Measurements from ENCODE around the gene ZNF516. TPM values are rescaled to one million over a fixed set of nuclear protein-coding genes. Genes with fewer than 3 reads are reported as not detected.
"Not testable (repeated sequence)": the region's sequence is repeated elsewhere in the genome, so short reads cannot be mapped to it uniquely, and the experiment has no call there.

Gene ZNF516
- total RNA-seq, 4 donors from 2014 or later = 34.4 to 57.3 (median 39.5) TPM

- 95 to 98% methylated on average over 1 of the region's 1 CpG for WGBS, 2 donors
- no peak for DNase-seq (ENCODE audit: low spot score in 2 of 2)
- no peak overlapping the region for H3K4me3 ChIP-seq (ENCODE audit: low read depth, poor library complexity, severe bottlenecking)
- no peak for TF ChIP-seq CTCF (IDR thresholded peaks at IDR 0.05)
- TF ChIP-seq POLR2A (IDR thresholded peaks at IDR 0.05) = no peak
- intact Hi-C loops (cut with DNase I; ENCODE audit: low total_unique reads) = no loop called here
Observed at GRCh38 chr18:76474824-76475223, 20.2 kb downstream of the ZNF516 start.

GRCh38 chr18:76473521-76473920, 21.5 kb downstream of the ZNF516 start:
- intact Hi-C loops (cut with DNase I; ENCODE audit: low total_unique reads); DNase-seq (ENCODE audit: low spot score in 2 of 2); H3K4me3 ChIP-seq (ENCODE audit: low read depth, poor library complexity, severe bottlenecking): not testable (repeated sequence)
- WGBS, 2 donors = 86 to 95% methylated on average over 9 of the region's 9 CpGs

- no peak overlapping the region for H3K4me3 ChIP-seq (ENCODE audit: low read depth, poor library complexity, severe bottlenecking)
- WGBS, 2 donors = 93 to 94% methylated on average over 3 of the region's 3 CpGs
- TF ChIP-seq CTCF (IDR thresholded peaks at IDR 0.05) (no peak), POLR2A (IDR thresholded peaks at IDR 0.05) (no peak)
- intact Hi-C loops (cut with DNase I; ENCODE audit: low total_unique reads) = no loop called here
- DNase-seq (ENCODE audit: low spot score in 2 of 2) = no peak
Observed at GRCh38 chr18:76472829-76473228, 22.2 kb downstream of the ZNF516 start.

- no peak for TF ChIP-seq POLR2A (IDR thresholded peaks at IDR 0.05)
- no peak for TF ChIP-seq CTCF (IDR thresholded peaks at IDR 0.05)
- no peak overlapping the region for H3K4me3 ChIP-seq (ENCODE audit: low read depth, poor library complexity, severe bottlenecking)
- intact Hi-C loops (cut with DNase I; ENCODE audit: low total_unique reads) = no loop called here
- DNase-seq (ENCODE audit: low spot score in 2 of 2) = no peak
- WGBS, 2 donors = 88 to 93% methylated on average over 12 of the region's 12 CpGs
Observed at GRCh38 chr18:76471593-76471992, 23.4 kb downstream of the ZNF516 start.

GRCh38 chr18:76468345-76469304, 26.4 kb downstream of the ZNF516 start:
- intact Hi-C loops (cut with DNase I; ENCODE audit: low total_unique reads) = no loop called here
- TF ChIP-seq POLR2A (IDR thresholded peaks at IDR 0.05) = no peak
- TF ChIP-seq CTCF (IDR thresholded peaks at IDR 0.05) = no peak
- 85 to 88% methylated on average over 16 of the region's 16 CpGs for WGBS, 2 donors
- H3K4me3 ChIP-seq (ENCODE audit: low read depth, poor library complexity, severe bottlenecking) = no peak overlapping the region
- DNase-seq (ENCODE audit: low spot score in 2 of 2) = no peak

GRCh38 chr18:76467371-76468190, 27.5 kb downstream of the ZNF516 start:
- no peak overlapping the region for H3K4me3 ChIP-seq (ENCODE audit: low read depth, poor library complexity, severe bottlenecking)
- TF ChIP-seq POLR2A (IDR thresholded peaks at IDR 0.05) (no peak), CTCF (IDR thresholded peaks at IDR 0.05) (no peak)
- DNase-seq (ENCODE audit: low spot score in 2 of 2) = peak in 1 of 2 donors; percentile 85
- intact Hi-C loops (cut with DNase I; ENCODE audit: low total_unique reads) = no loop called here
- WGBS, 2 donors = 64 to 75% methylated on average over 19 of the region's 19 CpGs
